Astrocyte (in vitro differentiated cells and primary cell): ENCODE data around the gene ITGAV. TPM values are rescaled to one million over a fixed set of nuclear protein-coding genes. Genes with fewer than 3 reads are reported as not detected.

Experiments
- DNase-seq: peaks from one replicate; pipeline ENCODE4 v3.0.0-alpha.2; 2010; ENCODE audit warnings: low read depth
- FAIRE-seq: peaks from 2 replicates; lab custom pipeline; 2011; peaks lifted over from hg19 to GRCh38; lab: Jason Lieb, UNC
- H2AFZ ChIP-seq: 2 replicates; pipeline ENCODE4 v1.6.0; 2012; ENCODE audit warnings: low read depth, low read length, inconsistent platforms
- H3K27ac ChIP-seq: 2 replicates; pipeline ENCODE4 v1.5.1; 2011; ENCODE audit warnings: low read depth, low read length, inconsistent platforms
- H3K27me3 ChIP-seq: 2 replicates; pipeline ENCODE4 v1.6.0; 2011; ENCODE audit warnings: low read length, inconsistent platforms; ENCODE audit not compliant: insufficient read depth
- H3K36me3 ChIP-seq: 2 replicates; pipeline ENCODE4 v1.5.1; 2011; ENCODE audit warnings: low read length, inconsistent platforms; ENCODE audit not compliant: insufficient read depth
- H3K4me1 ChIP-seq: 2 replicates; pipeline ENCODE4 v1.5.1; 2011; ENCODE audit warnings: low read length, inconsistent platforms; ENCODE audit not compliant: insufficient read depth
- H3K4me2 ChIP-seq: 2 replicates; pipeline ENCODE4 v1.6.0; 2012; ENCODE audit warnings: low read length, inconsistent platforms
- H3K4me3 ChIP-seq: 2 replicates; pipeline ENCODE4 v1.5.1; 2011; ENCODE audit warnings: low read depth, mild to moderate bottlenecking, low read length, inconsistent platforms; ENCODE audit not compliant: insufficient read depth
- H3K79me2 ChIP-seq: 2 replicates; pipeline ENCODE4 v1.6.0; 2012; ENCODE audit warnings: mild to moderate bottlenecking, low read length, inconsistent platforms; ENCODE audit not compliant: insufficient read depth
- H3K9ac ChIP-seq: 2 replicates; pipeline ENCODE4 v1.6.0; 2012; ENCODE audit warnings: mild to moderate bottlenecking, low read length, inconsistent platforms
- H3K9me3 ChIP-seq: 2 replicates; pipeline ENCODE4 v1.5.1; 2012; ENCODE audit warnings: low read depth, mild to moderate bottlenecking, low read length, inconsistent platforms; ENCODE audit not compliant: insufficient read depth
- H4K20me1 ChIP-seq: 2 replicates; pipeline ENCODE4 v1.6.0; 2012; ENCODE audit warnings: low read length, inconsistent platforms; ENCODE audit not compliant: insufficient read depth
- H3K27ac Mint-ChIP-seq: one replicate; pipeline ENCODE4 v1.8.0; 2021; ENCODE audit warnings: mild to moderate bottlenecking, mixed read lengths; ENCODE audit not compliant: unreplicated experiment
- H3K27me3 Mint-ChIP-seq: one replicate; pipeline ENCODE4 v1.8.0; 2021; ENCODE audit warnings: low read depth, mixed read lengths; ENCODE audit not compliant: unreplicated experiment
- H3K36me3 Mint-ChIP-seq: one replicate; pipeline ENCODE4 v1.8.0; 2021; ENCODE audit warnings: low read depth, mixed read lengths; ENCODE audit not compliant: unreplicated experiment
- H3K4me1 Mint-ChIP-seq: one replicate; pipeline ENCODE4 v1.8.0; 2021; ENCODE audit warnings: low read depth, mixed read lengths; ENCODE audit not compliant: unreplicated experiment
- H3K4me3 Mint-ChIP-seq: one replicate; pipeline ENCODE4 v1.8.0; 2021; ENCODE audit warnings: mild to moderate bottlenecking, moderate library complexity, mixed read lengths; ENCODE audit not compliant: unreplicated experiment
- H3K9me3 Mint-ChIP-seq: one replicate; pipeline ENCODE4 v1.8.0; 2021; ENCODE audit warnings: mild to moderate bottlenecking, mixed read lengths; ENCODE audit not compliant: unreplicated experiment
- EZH2 ChIP-seq: IDR thresholded peaks from 2 replicates; pipeline ENCODE4 v1.6.1; 2012; ENCODE audit warnings: mild to moderate bottlenecking, low read length, inconsistent platforms; ENCODE audit not compliant: insufficient read depth
- total RNA-seq: library from RNA; stranded (reverse); gene quantifications from 2 replicates; pipeline ENCODE4 v1.2.1, GENCODE V29; 2021
- TF ChIP-seq, protein P1 (sequence below): IDR thresholded peaks from 2 replicates; pipeline ENCODE4 v1.5.1; 2011; ENCODE audit warnings: low read depth, mild to moderate bottlenecking, inconsistent platforms, low read length, moderate library complexity; ENCODE audit not compliant: insufficient read depth

The ITGAV gene
- total RNA-seq, 1 donor from 2014 or later = 661 TPM

- Mint-ChIP-seq H3K4me1 (peaks cover 26% of the 10 kb centered on the region), H3K27ac (no peak overlapping the region), H3K4me3 (peak overlapping the region; percentile 17)
These were observed 27.9 kb downstream of the ITGAV start for GRCh38 chr2:186617771-186618170.

GRCh38 chr2:186618696-186619095, 28.8 kb downstream of the ITGAV start:
- Histone ChIP-seq H3K79me2 (peaks cover 88% of the 10 kb centered on the region), H3K36me3 (peaks cover 21% of the 10 kb centered on the region), H3K4me2 (no peak overlapping the region), H2AFZ (no peak overlapping the region), H3K4me1 (no peaks in the 10 kb centered on the region), H3K9ac (no peak overlapping the region), H3K4me3 (no peak overlapping the region), H4K20me1 (peaks cover 67% of the 10 kb centered on the region), H3K9me3 (no peaks in the 10 kb centered on the region), H3K27ac (no peak overlapping the region), H3K27me3 (no peaks in the 10 kb centered on the region)
- Mint-ChIP-seq H3K36me3 (peaks cover 7% of the 10 kb centered on the region), H3K9me3 (no peaks in the 10 kb centered on the region), H3K4me1 (peaks cover 29% of the 10 kb centered on the region), H3K4me3 (no peak overlapping the region), H3K27ac (no peak overlapping the region), H3K27me3 (no peaks in the 10 kb centered on the region)
- no peak for FAIRE-seq
- TF ChIP-seq EZH2 = no peak
- DNase-seq = no peak

More at GRCh38 chr2:186617771-186618170, 27.9 kb downstream of the ITGAV start:
- Mint-ChIP-seq H3K9me3 (no peaks in the 10 kb centered on the region), H3K27me3 (no peaks in the 10 kb centered on the region), H3K36me3 (peaks cover 6% of the 10 kb centered on the region)
- peaks cover 13% of the 10 kb centered on the region for H3K36me3 ChIP-seq
- H3K4me1 ChIP-seq = no peaks in the 10 kb centered on the region
- TF ChIP-seq EZH2 = no peak
- TF ChIP-seq, protein P1, sequence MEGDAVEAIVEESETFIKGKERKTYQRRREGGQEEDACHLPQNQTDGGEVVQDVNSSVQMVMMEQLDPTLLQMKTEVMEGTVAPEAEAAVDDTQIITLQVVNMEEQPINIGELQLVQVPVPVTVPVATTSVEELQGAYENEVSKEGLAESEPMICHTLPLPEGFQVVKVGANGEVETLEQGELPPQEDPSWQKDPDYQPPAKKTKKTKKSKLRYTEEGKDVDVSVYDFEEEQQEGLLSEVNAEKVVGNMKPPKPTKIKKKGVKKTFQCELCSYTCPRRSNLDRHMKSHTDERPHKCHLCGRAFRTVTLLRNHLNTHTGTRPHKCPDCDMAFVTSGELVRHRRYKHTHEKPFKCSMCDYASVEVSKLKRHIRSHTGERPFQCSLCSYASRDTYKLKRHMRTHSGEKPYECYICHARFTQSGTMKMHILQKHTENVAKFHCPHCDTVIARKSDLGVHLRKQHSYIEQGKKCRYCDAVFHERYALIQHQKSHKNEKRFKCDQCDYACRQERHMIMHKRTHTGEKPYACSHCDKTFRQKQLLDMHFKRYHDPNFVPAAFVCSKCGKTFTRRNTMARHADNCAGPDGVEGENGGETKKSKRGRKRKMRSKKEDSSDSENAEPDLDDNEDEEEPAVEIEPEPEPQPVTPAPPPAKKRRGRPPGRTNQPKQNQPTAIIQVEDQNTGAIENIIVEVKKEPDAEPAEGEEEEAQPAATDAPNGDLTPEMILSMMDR = no peak
- H3K27me3 ChIP-seq = no peaks in the 10 kb centered on the region
- DNase-seq (no peak), FAIRE-seq (no peak)
- no peak overlapping the region for H3K27ac ChIP-seq
- H3K4me2 ChIP-seq = no peak overlapping the region
- no peaks in the 10 kb centered on the region for H3K9me3 ChIP-seq
- no peak overlapping the region for H3K4me3 ChIP-seq
- no peak overlapping the region for H2AFZ ChIP-seq
- H4K20me1 ChIP-seq = peaks cover 68% of the 10 kb centered on the region
- H3K9ac ChIP-seq = no peak overlapping the region
- peaks cover 91% of the 10 kb centered on the region for H3K79me2 ChIP-seq

DNA sequence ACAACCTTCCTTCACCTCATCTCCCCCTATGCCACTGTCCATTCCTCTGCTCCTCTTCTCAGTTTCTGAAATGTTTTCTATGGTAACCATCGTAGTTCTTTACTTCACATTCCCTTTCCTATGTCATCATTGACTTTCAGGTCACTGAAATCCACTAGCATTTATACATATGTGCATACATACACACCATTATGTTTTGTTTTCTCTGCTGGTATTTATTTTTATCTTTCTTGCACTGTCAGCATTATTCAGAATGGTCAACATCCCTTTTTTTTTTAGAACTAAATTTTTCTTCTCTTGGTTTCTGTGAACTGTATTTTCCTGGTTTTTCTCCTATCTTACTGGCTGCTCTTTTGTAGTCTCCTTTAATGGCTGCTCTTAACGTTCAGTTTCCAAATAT, 33.2 kb downstream of the ITGAV start:
- H3K79me2 ChIP-seq = peaks cover 86% of the 10 kb centered on the region

More for the DNA sequence above, 33.2 kb downstream of the ITGAV start:
- H3K4me2 ChIP-seq = no peak overlapping the region
- DNase-seq (no peak), FAIRE-seq (no peak)
- H3K4me3 ChIP-seq = no peak overlapping the region
- no peak overlapping the region for H3K27ac ChIP-seq
- H3K27me3 ChIP-seq = no peaks in the 10 kb centered on the region
- no peak overlapping the region for H3K9ac ChIP-seq
- H3K36me3 ChIP-seq = peaks cover 33% of the 10 kb centered on the region
- no peaks in the 10 kb centered on the region for H3K4me1 ChIP-seq
- H3K4me1 Mint-ChIP-seq = peaks cover 25% of the 10 kb centered on the region
- H3K27ac Mint-ChIP-seq = no peak overlapping the region
- H3K9me3 ChIP-seq = no peaks in the 10 kb centered on the region
- H3K36me3 Mint-ChIP-seq = peaks cover 19% of the 10 kb centered on the region
- H3K4me3 Mint-ChIP-seq = no peak overlapping the region
- no peaks in the 10 kb centered on the region for H3K9me3 Mint-ChIP-seq
- H3K27me3 Mint-ChIP-seq = no peaks in the 10 kb centered on the region
- H4K20me1 ChIP-seq = peaks cover 73% of the 10 kb centered on the region
- TF ChIP-seq, protein P1 = no peak
- no peak for TF ChIP-seq EZH2
- H2AFZ ChIP-seq = no peak overlapping the region
